ENCODE data around the gene RAB40B.

RAB40B gene

GRCh38 chr17:82726427-82726826 lies 27.9 kb upstream of the RAB40B start:
- in situ Hi-C loops (cut with HindIII; ENCODE audit: low sequenced_read_pairs): no loop called here
- TF ChIP-seq, protein P1, sequence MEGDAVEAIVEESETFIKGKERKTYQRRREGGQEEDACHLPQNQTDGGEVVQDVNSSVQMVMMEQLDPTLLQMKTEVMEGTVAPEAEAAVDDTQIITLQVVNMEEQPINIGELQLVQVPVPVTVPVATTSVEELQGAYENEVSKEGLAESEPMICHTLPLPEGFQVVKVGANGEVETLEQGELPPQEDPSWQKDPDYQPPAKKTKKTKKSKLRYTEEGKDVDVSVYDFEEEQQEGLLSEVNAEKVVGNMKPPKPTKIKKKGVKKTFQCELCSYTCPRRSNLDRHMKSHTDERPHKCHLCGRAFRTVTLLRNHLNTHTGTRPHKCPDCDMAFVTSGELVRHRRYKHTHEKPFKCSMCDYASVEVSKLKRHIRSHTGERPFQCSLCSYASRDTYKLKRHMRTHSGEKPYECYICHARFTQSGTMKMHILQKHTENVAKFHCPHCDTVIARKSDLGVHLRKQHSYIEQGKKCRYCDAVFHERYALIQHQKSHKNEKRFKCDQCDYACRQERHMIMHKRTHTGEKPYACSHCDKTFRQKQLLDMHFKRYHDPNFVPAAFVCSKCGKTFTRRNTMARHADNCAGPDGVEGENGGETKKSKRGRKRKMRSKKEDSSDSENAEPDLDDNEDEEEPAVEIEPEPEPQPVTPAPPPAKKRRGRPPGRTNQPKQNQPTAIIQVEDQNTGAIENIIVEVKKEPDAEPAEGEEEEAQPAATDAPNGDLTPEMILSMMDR (IDR thresholded peaks at IDR 0.05; ENCODE audit: low read depth, low read length): no peak
- H3K4me3 ChIP-seq (ENCODE audit: low read depth, low read length): no peak overlapping the region
- no peak for DNase-seq (ENCODE audit: low read depth, low spot score)

- H3K4me3 ChIP-seq (ENCODE audit: low read depth, low read length): no peak overlapping the region
- TF ChIP-seq, protein P1 (IDR thresholded peaks at IDR 0.05; ENCODE audit: low read depth, low read length): no peak
- in situ Hi-C loops (cut with HindIII; ENCODE audit: low sequenced_read_pairs): no loop called here
- no peak for DNase-seq (ENCODE audit: low read depth, low spot score)
These were observed 24.8 kb upstream of the RAB40B start for GRCh38 chr17:82723169-82723807.

- in situ Hi-C loops (cut with HindIII; ENCODE audit: low sequenced_read_pairs): no loop called here
- DNase-seq (ENCODE audit: low read depth, low spot score): no peak
- H3K4me3 ChIP-seq (ENCODE audit: low read depth, low read length): no peak overlapping the region
- TF ChIP-seq, protein P1 (IDR thresholded peaks at IDR 0.05; ENCODE audit: low read depth, low read length): no peak
These were observed 24.0 kb upstream of the RAB40B start for GRCh38 chr17:82722341-82723013.

GRCh38 chr17:82720204-82720603 lies 21.7 kb upstream of the RAB40B start:
- no peak for DNase-seq (ENCODE audit: low read depth, low spot score)
- TF ChIP-seq, protein P1 (IDR thresholded peaks at IDR 0.05; ENCODE audit: low read depth, low read length): no peak
- no peak overlapping the region for H3K4me3 ChIP-seq (ENCODE audit: low read depth, low read length)
- in situ Hi-C loops (cut with HindIII; ENCODE audit: low sequenced_read_pairs): no loop called here

GRCh38 chr17:82718986-82719685 lies 20.6 kb upstream of the RAB40B start:
- no peak overlapping the region for H3K4me3 ChIP-seq (ENCODE audit: low read depth, low read length)
- no peak for DNase-seq (ENCODE audit: low read depth, low spot score)
- in situ Hi-C loops (cut with HindIII; ENCODE audit: low sequenced_read_pairs): no loop called here
- TF ChIP-seq, protein P1 (IDR thresholded peaks at IDR 0.05; ENCODE audit: low read depth, low read length): no peak

GRCh38 chr17:82716203-82717010 lies 17.9 kb upstream of the RAB40B start, which contains the start of gene FN3KRP:
Gene FN3KRP (plus strand): TSS chr17:82716706. CDS start chr17:82716756, 50 bp downstream.
- in situ Hi-C loops (cut with HindIII; ENCODE audit: low sequenced_read_pairs): no loop called here
- TF ChIP-seq, protein P1 (IDR thresholded peaks at IDR 0.05; ENCODE audit: low read depth, low read length): no peak
- peak within 1 kb of the TSS; percentile 78 for H3K4me3 ChIP-seq (ENCODE audit: low read depth, low read length)
- DNase-seq (ENCODE audit: low read depth, low spot score): peak; percentile 96

Measured in astrocyte of the spinal cord (primary cell).